HG02588 (cell line): ENCODE measurements around the gene HHAT.
A peak's percentile ranks its signal among the peaks of the same experiment; 100 is the strongest.

Experiments used
- ATAC-seq: cut with Tn5 transposase; IDR thresholded peaks from one replicate; pipeline ENCODE4 v1.9.1; 2021; ENCODE audit warnings: mild to moderate bottlenecking, moderate library complexity; ENCODE audit not compliant: unreplicated experiment

Gene HHAT

DNA sequence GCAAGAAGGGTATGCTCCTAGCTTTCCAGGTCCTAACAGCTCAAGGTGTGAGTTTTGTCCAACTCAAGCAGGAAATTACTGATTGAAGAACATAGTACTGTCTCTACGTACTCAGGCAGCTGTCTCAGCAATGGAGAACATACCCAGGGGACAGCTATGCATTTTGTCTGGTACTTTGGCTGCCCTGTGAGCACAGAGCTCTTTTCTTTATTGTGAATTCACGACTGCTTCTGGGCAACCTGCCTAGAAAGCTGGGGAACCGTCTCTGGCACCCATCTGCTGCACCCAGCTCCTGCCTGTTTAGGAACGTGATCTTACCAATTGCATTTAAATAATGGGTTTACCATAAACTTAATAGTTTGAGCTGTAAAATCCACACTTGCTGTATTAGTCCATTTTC lies 258.1 kb downstream of the HHAT start:
- ATAC-seq = no peak

DNA sequence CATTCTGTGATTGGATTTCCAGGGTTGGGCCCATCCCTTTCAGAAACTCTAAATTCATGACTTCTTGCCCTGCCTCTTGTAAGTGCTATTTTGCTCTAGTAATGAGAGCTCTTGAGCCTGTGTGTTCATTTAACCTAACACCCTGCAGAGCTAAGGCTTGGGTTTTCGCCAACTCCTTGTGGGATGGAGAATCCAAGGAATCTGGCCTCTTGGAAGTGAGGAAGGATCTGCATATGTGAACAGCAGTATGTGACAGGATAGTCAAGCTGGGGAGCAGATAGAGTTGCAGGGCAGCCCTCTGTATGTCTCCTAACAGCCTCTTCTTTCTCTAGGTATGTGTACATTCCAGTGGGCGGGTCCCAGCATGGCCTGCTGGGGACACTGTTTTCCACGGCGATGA lies 258.9 kb downstream of the HHAT start:
- ATAC-seq = no peak

DNA sequence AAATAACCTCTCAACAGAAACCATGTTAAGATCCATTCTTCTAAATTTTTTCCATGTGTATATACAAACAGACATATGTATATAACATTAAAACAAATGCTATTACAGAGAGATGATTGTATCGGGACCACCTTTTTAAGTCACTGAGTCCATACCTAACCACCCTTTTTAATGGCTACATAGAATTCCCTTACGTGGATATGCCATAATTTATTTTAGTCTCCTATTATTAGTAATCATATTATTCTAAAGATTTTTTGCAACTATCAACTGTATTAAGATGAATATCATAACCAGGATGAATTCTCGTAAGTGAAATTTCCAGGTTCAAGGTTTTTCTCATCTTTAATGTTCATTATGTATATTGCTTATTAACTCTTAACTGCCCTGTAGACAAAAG lies 259.7 kb downstream of the HHAT start:
- no peak for ATAC-seq

DNA sequence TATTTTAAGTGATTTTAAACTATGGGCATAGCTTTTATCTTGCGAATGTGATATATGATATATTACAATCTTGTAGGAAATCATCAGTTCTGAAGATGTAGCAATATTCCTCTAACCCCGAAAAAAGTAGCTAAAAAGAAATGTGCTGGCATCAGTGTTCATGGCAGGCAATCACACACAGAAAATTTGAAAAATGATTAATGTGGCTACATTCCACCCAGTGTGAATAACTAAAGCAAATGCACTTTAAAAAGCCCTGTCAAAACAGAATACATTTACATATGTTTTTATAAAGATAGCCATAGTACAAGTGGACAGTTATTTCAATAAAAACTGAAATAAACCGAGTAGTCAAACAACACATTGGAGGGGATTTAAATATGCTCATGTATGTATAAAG lies 260.2 kb downstream of the HHAT start:
- no peak for ATAC-seq

DNA sequence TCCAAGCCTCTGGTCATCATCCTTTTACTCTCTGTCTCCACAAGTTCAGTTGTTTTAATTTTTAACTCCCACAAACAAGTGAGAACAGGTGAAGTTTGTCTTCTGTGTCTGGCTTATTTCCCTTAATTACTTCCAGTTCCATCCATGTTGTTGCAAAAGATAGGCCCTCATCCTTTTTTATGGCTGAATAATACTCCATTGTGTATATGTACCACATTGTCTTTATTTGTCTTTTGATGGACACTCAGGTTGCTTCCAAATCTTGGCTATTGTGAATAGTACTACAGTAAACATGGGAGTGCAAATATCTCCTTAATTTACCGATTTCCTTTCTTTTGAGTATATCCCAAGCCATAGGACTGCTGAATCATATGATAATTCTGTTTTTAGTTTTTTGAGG lies 262.5 kb downstream of the HHAT start:
- ATAC-seq = no peak

DNA sequence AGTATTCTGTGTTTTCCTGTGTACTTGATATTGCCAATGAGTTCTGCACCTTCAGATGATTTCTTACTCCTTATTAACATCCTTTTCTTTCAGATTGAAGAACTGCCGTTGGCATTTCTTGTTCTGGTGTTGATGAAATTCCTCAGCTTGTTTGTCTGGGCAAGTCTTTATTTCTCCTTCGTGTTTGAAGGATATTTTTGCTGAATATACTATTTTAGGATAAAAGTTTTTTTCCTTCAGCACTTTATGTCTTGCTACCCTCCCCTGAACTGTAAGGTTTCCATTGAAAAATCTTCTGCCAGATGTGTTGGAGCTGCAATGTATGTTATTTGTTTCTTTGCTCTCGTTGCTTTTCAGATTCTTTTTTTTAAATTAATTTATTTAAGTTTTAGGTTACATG lies 265.9 kb downstream of the HHAT start:
- no peak for ATAC-seq

DNA sequence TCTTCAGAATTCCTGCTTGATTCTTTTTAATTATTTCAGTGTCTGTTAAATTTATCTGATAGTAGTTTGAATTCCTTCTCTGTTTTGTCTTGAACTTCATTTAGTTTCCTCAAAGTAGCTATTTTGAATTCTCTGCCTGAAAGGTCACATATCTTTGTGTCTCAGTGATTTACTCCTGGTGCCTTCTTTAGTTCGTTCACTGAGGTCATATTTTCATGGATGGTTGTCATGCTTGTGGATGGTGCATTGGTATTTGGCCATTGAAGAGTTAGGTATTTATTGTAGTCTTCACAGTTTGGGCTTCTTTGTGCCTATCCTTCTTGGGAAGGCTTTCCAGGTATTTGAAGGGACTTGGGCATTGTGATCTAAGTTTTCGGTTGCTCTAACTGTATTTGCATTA lies 267.9 kb downstream of the HHAT start:
- ATAC-seq = no peak

DNA sequence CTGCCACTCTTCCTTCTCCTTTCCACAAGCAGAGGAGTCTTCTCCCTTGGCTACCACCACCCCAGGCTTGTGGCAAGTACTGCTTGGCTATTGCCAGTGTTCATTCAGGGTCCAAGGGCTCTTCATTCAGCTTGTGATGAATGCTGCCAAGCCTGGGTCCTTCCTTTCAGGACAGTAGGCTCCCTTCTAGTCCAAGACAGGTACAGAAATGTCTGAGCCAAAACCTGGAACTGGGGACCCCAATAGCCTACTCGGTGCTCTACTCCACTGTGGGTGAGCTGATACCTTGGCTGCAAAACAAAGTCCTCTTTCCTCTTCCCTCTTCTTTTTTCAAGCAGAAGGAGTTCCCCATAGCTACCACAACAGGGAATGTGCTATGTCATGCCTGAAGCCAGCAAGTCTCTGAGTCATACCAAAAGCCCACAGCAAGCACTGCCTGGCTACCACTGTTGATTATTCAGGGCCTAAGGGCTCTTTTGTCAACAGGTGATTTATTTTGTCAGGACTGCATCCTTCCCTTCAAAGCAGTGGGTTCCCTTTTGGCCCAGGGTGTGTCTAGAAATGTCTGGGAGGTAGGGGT lies 268.9 kb downstream of the HHAT start:
- ATAC-seq = peak; percentile 93

DNA sequence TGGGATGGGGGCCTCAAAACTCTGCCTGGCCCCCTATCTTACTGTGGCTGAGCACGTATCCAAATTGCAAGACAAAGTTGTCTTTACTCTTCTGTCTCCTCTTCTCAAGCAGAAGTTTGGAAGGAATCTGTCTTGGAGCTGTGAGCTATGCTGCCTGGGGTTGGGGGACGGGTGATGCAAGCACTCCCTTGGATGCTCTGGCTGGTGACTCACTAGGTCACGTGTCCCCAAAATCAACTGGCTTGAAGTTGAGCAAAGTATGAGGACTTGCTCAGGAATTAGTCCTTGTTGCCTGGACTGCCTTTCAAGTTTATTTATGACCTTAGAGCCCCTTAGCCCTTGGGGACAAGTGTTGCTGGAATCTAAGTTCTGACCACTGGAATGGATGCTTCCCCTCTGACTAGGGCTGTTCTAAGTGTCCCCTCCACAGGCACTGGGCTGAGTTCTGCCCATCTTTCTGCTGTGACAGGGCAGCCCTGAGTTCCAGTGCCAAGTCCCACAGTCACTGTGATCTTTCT lies 269.5 kb downstream of the HHAT start:
- no peak for ATAC-seq

DNA sequence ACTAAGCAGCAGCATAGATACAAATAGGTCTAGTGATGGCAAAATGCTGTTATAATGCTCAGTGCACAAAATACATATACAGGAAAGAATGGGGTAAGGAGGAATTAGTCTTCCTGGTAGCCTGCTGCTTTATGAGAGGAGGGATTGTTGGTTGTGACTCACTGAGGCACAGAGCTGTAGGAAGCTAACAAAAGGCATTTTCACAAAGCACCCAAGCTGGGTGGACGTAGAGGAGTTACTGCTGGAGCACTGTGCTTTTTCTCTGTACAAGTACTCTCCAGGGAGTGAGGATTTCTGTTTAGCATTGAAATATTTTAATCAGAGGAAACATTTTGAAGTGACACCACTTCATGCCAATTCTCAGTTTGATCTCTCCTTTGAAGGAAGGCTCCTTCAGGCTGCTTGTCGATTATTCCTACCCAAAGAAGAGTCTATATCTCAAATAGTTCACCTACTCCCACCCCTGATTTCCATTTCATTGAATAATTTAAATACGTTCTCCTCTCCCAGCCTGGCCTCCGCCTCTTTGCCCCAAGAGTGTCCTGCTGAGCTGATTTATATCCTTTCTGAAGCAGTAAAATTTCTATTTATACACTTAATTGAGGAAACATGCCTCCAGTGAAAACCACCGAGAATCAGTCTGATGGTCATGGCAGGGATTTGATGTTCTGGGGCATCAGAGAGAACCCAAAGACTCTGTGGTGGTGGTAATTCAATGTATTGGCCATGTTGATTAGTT lies 271.9 kb downstream of the HHAT start:
- no peak for ATAC-seq

DNA sequence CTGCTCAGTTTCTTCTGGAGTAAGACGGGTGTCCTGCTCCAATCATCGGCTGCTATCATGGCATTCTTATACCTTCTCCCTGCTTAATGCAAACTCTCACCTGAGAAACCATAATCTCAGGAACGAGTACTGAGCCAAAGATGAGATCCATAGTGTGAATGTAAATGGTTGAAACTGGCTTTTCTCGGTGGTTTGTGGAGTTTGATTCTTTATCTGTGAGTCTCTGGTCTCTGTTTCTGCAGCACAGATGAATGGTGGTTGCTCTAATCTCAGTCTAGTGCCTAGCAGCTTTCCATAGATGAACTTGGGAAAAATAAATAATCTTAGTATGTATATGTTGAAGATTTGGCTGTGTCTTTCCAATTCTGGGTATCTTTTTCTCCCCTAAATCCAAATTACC lies 274.4 kb downstream of the HHAT start:
- ATAC-seq = no peak

DNA sequence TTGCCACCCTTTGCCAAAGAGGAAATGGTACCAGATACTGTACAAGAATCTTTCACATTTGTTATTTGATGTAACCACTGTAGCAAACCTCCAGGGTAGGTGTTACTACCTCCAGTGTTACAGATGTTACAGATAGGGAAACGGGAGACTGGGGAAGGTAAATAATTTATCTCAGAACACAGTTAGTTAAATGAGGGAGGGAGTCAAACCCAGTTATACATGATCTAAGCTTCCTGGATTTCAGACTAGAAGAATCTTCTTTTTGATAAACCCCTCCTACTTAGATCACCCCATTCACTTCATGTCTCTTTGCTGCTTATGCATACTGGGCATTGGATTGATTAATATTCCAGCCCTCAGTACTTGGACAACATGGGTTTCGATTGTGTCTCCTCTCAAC lies 276.4 kb downstream of the HHAT start:
- no peak for ATAC-seq

DNA sequence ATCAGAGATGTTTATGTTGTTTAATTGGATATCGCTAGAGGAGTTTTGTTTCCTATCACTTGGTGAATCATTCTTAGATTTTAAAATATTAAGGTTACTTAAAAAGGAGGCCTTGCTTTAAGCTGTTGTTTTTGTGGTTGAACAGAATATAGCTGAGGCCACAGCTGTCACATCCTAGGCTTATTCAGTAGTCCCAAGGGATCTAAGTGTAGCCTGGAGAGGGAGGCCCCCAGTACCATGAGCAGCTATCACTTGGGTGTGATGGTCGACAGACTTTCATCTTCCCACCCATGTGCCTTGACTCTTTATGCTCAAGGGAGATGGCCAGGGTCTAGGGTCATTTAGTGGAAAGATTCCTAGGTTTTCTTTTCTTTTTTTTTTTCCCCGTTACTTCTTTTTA lies 278.7 kb downstream of the HHAT start:
- ATAC-seq = no peak

DNA sequence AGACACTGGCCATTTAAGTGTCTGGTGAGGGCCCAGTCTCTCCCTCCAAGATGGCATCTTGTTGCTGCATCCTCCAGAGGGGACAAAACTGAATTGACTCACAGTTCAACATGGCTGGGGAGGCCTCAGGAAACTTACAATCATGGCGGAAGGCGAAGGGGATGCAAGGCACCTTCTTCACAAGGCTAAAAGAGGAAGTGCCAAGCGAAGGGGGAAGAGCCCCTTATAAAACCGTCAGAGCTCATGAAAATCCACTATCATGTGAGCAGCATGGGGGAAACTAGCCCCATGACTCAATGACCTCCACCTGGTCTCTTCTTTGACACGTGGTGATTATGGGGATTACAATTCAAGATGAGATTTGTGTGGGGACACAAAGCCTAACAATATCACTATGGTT lies 280.1 kb downstream of the HHAT start:
- no peak for ATAC-seq

DNA sequence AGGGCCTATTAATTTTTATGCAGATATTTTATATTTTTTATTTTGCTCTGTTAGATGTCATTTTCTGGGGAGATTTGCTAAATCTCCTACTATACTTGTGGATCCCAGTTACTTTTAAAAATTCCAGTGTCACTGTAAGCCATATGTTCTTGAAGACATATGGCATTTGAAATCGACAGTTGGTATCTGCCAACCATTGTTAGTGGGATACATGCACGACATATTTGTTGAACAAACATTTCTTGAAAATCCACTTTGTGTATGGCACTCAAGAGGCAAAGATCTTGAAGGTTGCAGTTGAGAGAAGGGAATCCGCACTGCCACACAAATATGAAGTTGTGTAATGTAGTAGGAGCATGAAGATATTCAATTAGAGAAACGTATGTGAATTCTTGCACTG lies 287.7 kb downstream of the HHAT start:
- ATAC-seq = no peak

DNA sequence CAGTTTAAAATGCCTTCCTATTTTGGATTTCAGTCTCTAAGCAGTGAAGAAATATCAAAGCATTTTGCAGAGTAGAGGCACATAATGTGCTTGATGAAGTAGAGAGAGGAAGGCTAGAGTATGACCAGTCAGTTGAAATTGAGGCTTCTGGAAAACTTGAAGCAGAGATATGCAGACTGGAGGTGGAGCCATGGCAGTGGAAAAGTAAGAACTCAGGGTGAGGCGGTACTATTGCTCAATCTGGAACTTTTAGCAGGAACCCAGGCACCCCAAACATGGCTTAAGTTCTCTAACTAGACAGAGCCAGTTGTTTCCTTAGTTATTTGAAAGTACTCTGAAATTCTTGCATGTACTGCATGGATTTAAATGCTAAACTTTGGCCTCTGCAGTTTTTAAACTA lies 288.6 kb downstream of the HHAT start:
- ATAC-seq = no peak

DNA sequence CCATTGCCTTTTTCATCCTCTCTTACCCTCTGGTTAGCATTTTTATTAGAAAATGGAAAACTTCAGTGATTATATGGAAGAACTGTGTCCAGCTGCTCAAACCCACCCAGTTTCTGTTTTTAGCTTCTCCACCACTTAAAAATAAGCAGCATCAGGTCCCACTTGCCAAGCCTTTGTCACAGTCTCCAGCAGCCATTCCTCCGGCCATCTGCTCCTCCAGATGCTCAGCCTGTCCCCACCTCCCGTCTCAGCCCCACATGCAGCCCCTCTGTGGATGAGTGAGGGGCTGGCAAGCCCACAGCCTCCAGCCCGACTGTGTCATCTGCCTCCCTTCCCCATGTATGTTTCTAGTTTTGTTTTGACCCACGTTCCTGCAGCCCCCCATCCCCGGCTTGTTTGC lies 289.7 kb downstream of the HHAT start:
- no peak for ATAC-seq

DNA sequence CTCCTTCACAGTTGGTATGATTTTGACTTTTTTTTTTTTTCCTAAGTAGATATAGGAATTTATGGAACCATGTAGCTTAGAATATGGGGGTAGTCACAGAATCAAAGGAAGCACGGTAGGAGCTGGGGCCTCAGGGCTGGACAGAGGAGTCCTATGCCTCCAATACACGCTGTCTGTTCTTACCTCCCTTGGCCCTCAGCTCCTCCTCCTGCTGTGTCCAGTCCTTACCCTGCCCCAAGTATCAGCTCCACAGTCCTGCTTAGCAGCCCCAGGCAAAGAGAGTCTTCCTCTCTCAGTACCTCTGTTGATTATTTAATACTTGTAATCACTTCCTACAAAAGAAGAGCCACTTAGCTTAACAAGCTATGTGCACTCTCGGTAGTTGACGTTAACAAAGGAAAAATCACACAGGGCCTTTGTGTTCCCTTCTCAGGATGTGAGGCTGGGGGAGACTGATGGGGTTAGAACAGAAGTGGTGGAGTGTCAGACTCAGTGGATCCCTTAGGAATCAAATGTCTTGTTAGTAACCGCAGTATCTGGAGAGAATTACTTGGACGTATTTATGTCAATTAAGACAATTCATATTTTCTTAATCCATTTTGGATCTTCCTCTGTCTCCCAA lies 292.3 kb downstream of the HHAT start:
- no peak for ATAC-seq

DNA sequence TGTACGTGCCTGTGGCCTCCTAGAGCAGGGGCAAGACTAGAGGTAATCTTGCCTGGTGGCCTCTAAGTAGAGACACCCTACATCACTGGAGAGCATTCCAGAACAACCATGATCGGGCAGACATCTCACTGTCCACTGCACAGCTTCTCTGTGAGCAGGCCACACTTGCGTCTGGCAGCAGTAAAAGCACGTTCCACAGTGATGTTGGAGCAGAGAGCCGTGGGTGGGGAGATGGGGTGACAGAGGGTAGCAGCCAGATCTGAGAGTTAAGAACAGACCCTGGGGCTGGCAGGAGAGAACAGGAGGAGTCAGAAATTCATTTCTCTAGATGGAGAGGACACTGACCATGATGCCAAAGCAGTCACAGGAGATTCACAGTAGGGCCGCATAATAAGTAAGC lies 293.0 kb downstream of the HHAT start:
- ATAC-seq = no peak

DNA sequence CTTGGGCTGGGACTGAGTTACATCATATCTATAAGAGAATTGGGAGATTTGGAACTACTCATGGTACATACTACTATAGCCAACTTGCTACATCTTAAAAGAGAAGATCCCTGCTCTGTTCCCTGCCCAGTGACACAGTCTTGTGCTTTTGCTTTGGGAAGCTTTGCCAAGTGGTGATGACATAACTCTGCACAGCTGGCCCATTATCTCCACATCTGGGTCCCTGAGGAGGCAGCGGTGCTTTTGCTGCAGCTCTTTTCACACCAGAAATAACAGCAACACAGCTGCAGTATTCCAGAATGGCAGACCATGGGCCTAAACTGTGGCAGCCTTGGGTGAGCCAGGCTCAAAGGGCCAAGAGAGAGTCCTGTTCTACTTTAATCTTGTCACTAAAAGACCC lies 296.0 kb downstream of the HHAT start:
- no peak for ATAC-seq

DNA sequence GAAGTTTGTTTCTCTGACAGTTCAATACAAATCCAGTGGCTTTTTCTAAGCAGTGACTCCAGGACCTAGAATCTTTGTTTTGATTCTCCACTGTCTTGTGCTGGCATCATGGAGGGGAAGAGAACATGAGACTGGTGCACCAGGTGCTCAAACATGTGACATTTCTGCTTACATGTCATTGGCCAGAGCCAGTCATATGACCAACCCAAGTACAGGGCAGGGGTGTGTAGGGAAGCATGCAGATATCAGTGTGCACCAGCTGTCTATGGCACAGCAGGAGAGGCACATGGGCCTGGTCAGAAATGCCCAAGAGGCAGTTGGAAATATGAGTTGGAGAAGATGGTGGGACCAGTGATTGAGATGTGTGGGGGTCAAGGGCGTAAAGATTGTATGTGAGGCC lies 297.0 kb downstream of the HHAT start:
- no peak for ATAC-seq

DNA sequence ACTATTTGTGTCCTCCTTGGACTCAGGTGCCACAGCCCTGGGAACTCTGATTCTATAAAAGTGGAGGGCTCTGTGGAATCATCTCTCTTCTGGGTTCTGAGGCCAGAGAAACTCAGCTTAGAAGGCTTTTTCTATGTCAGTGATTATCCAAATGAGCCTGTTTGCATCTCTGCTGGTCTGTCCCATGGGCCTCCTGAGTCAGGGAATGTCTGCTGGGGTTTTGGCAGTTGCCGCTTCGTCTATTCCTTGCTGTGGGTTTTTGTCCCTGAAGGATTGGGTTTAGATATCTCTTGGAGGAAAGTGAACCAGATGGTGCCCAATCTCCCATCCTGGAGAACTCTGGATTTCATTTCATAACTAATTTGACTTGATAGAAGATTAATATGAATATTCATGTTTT lies 297.6 kb downstream of the HHAT start:
- no peak for ATAC-seq
